K562 (cell line): Measurements from ENCODE around the gene AMH. TPM values are rescaled to one million over a fixed set of nuclear protein-coding genes. Genes with fewer than 3 reads are reported as not detected.
A peak's percentile ranks its signal among the peaks of the same experiment; 100 is the strongest.

ENCODE experiments used
- C11orf30 ChIP-seq: fragments of 450-650 bp; IDR thresholded peaks from 2 replicates; pipeline ENCODE4 v1.6.1; 2016; ENCODE audit warnings: low read depth, mild to moderate bottlenecking
- CREB3 ChIP-seq: fragments of 450-650 bp; conservative IDR thresholded peaks from 2 replicates; pipeline ENCODE4 v1.6.1; 2016; ENCODE audit warnings: missing genetic modification characterization, low read depth, mild to moderate bottlenecking, missing compliant biosample characterization, moderate library complexity
- FUS ChIP-seq: fragments of 200-400 bp; formaldehyde crosslinking; optimal IDR thresholded peaks from 2 replicates; pipeline ENCODE3; 2017; ENCODE audit warnings: low read depth, low read length
- HMG20A ChIP-seq: fragments of 450-650 bp; formaldehyde crosslinking; conservative IDR thresholded peaks from 2 replicates; pipeline ENCODE4 v1.4.0; 2020; ENCODE audit warnings: mild to moderate bottlenecking, mixed read lengths
- HNRNPK ChIP-seq: fragments of 200-400 bp; formaldehyde crosslinking; IDR thresholded peaks from one replicate; pipeline ENCODE4 v1.6.1; 2018; ENCODE audit warnings: mild to moderate bottlenecking, low read depth, low read length; ENCODE audit not compliant: poor library complexity, severe bottlenecking
- HNRNPLL ChIP-seq: fragments of 200-400 bp; formaldehyde crosslinking; IDR thresholded peaks from 2 replicates; pipeline ENCODE4 v1.6.1; 2017; ENCODE audit warnings: low read length, low read depth, mild to moderate bottlenecking; ENCODE audit not compliant: poor library complexity, severe bottlenecking
- KLF13 ChIP-seq: fragments of 450-650 bp; IDR thresholded peaks from 2 replicates; pipeline ENCODE4 v1.6.1; 2016; ENCODE audit warnings: missing genetic modification characterization, low read depth, mild to moderate bottlenecking, missing compliant biosample characterization, moderate library complexity, borderline replicate concordance
- KLF16 ChIP-seq: IDR thresholded peaks from 2 replicates; pipeline ENCODE4 v1.6.1; 2016; ENCODE audit warnings: antibody characterized with exemption
- MIER1 ChIP-seq: fragments of 450-650 bp; IDR thresholded peaks from 2 replicates; pipeline ENCODE4 v1.6.1; 2016; ENCODE audit warnings: antibody characterized with exemption, mild to moderate bottlenecking, low read depth
- MTF1 ChIP-seq: fragments of 250-450 bp; sonication (Bioruptor Pico); IDR thresholded peaks from 2 replicates; pipeline ENCODE4 v1.9.0; 2021; ENCODE audit warnings: moderate library complexity, mild to moderate bottlenecking, inconsistent platforms, borderline replicate concordance
- MYBL2 ChIP-seq, 2 experiments: fragments of 450-650 bp in 1 of 2; sonication (generic) in 1 of 2; formaldehyde crosslinking in 1 of 2; IDR thresholded peaks; 2 replicates each; pipeline versions ENCODE4 v1.6.1 to v1.8.1; 2017 to 2022; ENCODE audit warnings: borderline replicate concordance in 1 of 2, inconsistent platforms in 1 of 2, low read depth in 1 of 2, mild to moderate bottlenecking in 1 of 2, missing genetic modification reagents in 1 of 2, moderate library complexity in 1 of 2
- NEUROD1 ChIP-seq: fragments of 150-350 bp; IDR thresholded peaks from 2 replicates; pipeline ENCODE4 v1.6.1; 2014; ENCODE audit warnings: borderline replicate concordance, low read length, low read depth; ENCODE audit not compliant: partially characterized antibody
- NUFIP1 ChIP-seq: fragments of 450-650 bp; IDR thresholded peaks from 2 replicates; pipeline ENCODE4 v1.6.1; 2018; ENCODE audit not compliant: partially characterized antibody
- PTTG1 ChIP-seq: fragments of 450-650 bp; IDR thresholded peaks from 2 replicates; pipeline ENCODE4 v1.6.1; 2016; ENCODE audit warnings: low read depth, mild to moderate bottlenecking, missing genetic modification characterization, missing compliant biosample characterization
- RAD51 ChIP-seq: fragments of 450-650 bp; IDR thresholded peaks from 2 replicates; pipeline ENCODE4 v1.7.1; 2016; ENCODE audit warnings: low read depth, mild to moderate bottlenecking, borderline replicate concordance
- SMAD2 ChIP-seq: fragments of 150-350 bp; IDR thresholded peaks from 2 replicates; pipeline ENCODE4 v1.6.1; 2014; ENCODE audit warnings: low read depth, mild to moderate bottlenecking, low read length
- SNIP1 ChIP-seq: fragments of 450-650 bp; IDR thresholded peaks from 2 replicates; pipeline ENCODE4 v1.7.1; 2017; ENCODE audit warnings: low read depth, mild to moderate bottlenecking
- YY1 ChIP-seq, 3 experiments: IDR thresholded peaks; 2 replicates each; pipeline ENCODE4 v1.6.1; 2011; ENCODE audit warnings: low read length in 2 of 3, mild to moderate bottlenecking in 2 of 3, moderate library complexity in 2 of 3, borderline replicate concordance in 1 of 3, control low read depth in 1 of 3, low read depth in 1 of 3; ENCODE audit not compliant: insufficient read depth in 3 of 3, insufficient replicate concordance in 2 of 3, control insufficient read depth in 1 of 3, insufficient read length in 1 of 3; ENCODE audit errors: extremely low read depth in 1 of 3
- ZBTB7A ChIP-seq: IDR thresholded peaks from 2 replicates; pipeline ENCODE4 v1.6.1; 2011; ENCODE audit warnings: low read depth, mild to moderate bottlenecking, low read length, moderate library complexity, borderline replicate concordance; ENCODE audit not compliant: control insufficient read depth
- ZC3H4 ChIP-seq: sonication (generic); formaldehyde crosslinking; IDR thresholded peaks from 2 replicates; pipeline ENCODE4 v1.9.0; 2021; ENCODE audit warnings: missing genetic modification reagents, borderline replicate concordance
- ZNF778 ChIP-seq: fragments of 450-650 bp; formaldehyde crosslinking; IDR thresholded peaks from 2 replicates; pipeline ENCODE4 v1.4.0; 2020; ENCODE audit warnings: mild to moderate bottlenecking, moderate library complexity
- ZNF780A ChIP-seq: fragments of 250-450 bp; sonication (Bioruptor Pico); IDR thresholded peaks from 2 replicates; pipeline ENCODE4 v1.5.0; 2021; ENCODE audit warnings: mild to moderate bottlenecking
- polyA plus RNA-seq, 8 experiments: library from polyadenylated mRNA; depleted of rRNA in 4 of 8; stranded (reverse) in 5 of 8; unstranded in 3 of 8; fragments of >200 nt; fragmentation: Nextera tagmentation in 2 of 8; fragmentation: Illumina TruSeq in 1 of 8; extraction: Ambion mirVana in 2 of 8; extraction: Trizol in 1 of 8; gene quantifications; 2 replicates each; pipeline versions ENCODE4 v1.2.1 to v1.2.3, GENCODE V29; 2011 to 2014; ENCODE audit warnings: inconsistent platforms in 1 of 8, missing spikeins in 1 of 8
- total RNA-seq, 7 experiments: library from RNA; depleted of rRNA in 6 of 7; stranded (reverse); fragments of >200 nt in 6 of 7; fragmentation: Illumina TruSeq in 2 of 7; extraction: Trizol in 2 of 7; gene quantifications; 2 replicates each; pipeline versions ENCODE4 v1.2.1 to v1.2.3, GENCODE V29; 2011 to 2021; ENCODE audit warnings: low replicate concordance in 1 of 7
- TF ChIP-seq, protein P1 (sequence below), 2 experiments: fragments of 450-650 bp in 1 of 2; IDR thresholded peaks; 2 replicates each; pipeline ENCODE4 v1.6.1; 2011 to 2017; ENCODE audit warnings: low read depth in 2 of 2, antibody characterized with exemption in 1 of 2, borderline replicate concordance in 1 of 2, low read length in 1 of 2, mild to moderate bottlenecking in 1 of 2, mixed read lengths in 1 of 2; ENCODE audit not compliant: control insufficient read depth in 1 of 2

Gene AMH
- total and polyA plus RNA-seq, 9 of the 15 experiments (the other 6 are each of a cell fraction or from before 2014, with no cell fraction given) = 0.29 to 27.4 (median 2.6) TPM; not detected in 2

DNA sequence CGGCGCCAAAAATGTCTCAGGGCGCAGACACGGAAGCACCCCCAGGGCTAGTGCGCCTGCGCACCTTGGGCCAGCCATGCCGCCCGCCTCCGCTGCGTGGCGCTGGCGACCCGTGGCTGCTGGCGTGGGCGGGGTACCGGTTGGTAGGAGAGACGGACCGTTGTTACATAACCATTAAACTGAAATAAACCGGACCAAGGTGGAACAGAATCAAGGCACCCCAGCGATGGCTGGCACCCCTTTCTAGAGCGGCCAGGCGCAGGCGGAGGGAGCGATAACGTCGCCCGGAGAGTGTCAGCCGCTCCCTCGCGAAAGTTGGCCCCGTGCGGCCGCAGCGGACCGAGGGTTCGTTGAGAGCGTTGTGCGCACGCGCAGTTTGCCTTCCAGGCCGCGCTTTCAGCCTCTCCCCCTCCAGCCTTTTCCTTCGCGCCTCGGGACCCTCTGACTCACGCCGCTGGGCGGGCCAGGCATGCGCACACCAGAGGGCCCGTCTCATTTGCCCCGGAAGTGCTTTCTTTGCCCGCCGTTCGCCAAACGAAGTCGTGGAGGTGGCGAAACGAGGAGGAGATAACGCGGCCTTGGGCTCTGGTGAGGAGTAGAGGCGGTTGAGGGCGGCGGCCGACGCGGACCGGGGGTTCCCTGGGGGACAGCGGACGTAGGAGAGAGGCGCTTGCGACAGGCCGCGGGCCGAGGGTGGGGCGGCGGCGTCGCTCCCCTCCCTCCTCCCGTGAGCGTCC is 12.6 kb upstream of the AMH start, which contains the start of the genes PLEKHJ1 and SF3A2 (continued):
- TF ChIP-seq, protein P1, sequence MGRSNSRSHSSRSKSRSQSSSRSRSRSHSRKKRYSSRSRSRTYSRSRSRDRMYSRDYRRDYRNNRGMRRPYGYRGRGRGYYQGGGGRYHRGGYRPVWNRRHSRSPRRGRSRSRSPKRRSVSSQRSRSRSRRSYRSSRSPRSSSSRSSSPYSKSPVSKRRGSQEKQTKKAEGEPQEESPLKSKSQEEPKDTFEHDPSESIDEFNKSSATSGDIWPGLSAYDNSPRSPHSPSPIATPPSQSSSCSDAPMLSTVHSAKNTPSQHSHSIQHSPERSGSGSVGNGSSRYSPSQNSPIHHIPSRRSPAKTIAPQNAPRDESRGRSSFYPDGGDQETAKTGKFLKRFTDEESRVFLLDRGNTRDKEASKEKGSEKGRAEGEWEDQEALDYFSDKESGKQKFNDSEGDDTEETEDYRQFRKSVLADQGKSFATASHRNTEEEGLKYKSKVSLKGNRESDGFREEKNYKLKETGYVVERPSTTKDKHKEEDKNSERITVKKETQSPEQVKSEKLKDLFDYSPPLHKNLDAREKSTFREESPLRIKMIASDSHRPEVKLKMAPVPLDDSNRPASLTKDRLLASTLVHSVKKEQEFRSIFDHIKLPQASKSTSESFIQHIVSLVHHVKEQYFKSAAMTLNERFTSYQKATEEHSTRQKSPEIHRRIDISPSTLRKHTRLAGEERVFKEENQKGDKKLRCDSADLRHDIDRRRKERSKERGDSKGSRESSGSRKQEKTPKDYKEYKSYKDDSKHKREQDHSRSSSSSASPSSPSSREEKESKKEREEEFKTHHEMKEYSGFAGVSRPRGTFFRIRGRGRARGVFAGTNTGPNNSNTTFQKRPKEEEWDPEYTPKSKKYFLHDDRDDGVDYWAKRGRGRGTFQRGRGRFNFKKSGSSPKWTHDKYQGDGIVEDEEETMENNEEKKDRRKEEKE (IDR thresholded peaks at IDR 0.05; ENCODE audit: borderline replicate concordance in 1 of 2, control insufficient read depth in 1 of 2, low read depth in 2 of 2, low read length in 1 of 2) = no peak
- TF ChIP-seq HMG20A (CRISPR knock-in tag) (no peak), SNIP1 (no peak), HNRNPK (no peak), RAD51 (peak; percentile 9; the same call in 1 of the 2 replicates), NUFIP1 (no peak), ZC3H4 (no peak), KLF16 (peak; percentile 74), KLF13 (tag) (peak; percentile 99), NEUROD1 (no peak), HNRNPLL (peak; percentile 35), CREB3 (tag) (peak; percentile 60; the same call in 1 of the 2 replicates), MYBL2 (IDR thresholded peaks at IDR 0.05; ENCODE audit: low read depth) (no peak), MYBL2 (CRISPR knock-in tag; IDR thresholded peaks at IDR 0.05; ENCODE audit: borderline replicate concordance) (no peak), PTTG1 (tag) (no peak), SMAD2 (no peak), MIER1 (no peak), ZNF780A (CRISPR knock-in tag) (no peak), ZNF778 (CRISPR knock-in tag) (no peak), YY1 (IDR thresholded peaks at IDR 0.05; ENCODE audit: borderline replicate concordance in 1 of 3, control insufficient read depth in 1 of 3, extremely low read depth in 1 of 3, insufficient read depth in 3 of 3, insufficient read length in 1 of 3, insufficient replicate concordance in 2 of 3, low read depth in 1 of 3, low read length in 2 of 3) (peak in 2 of 3 experiments; percentile 7 to 31), C11orf30 (peak; percentile 72), FUS (peak; percentile 47), MTF1 (CRISPR knock-in tag) (no peak), ZBTB7A (peak; percentile 91)
